Neural cell (in vitro differentiated cells): ENCODE results near the gene LILRB2. TPM values are rescaled to one million over a fixed set of nuclear protein-coding genes. Genes with fewer than 3 reads are reported as not detected.
"Not testable (repeated sequence)": the region's sequence is repeated elsewhere in the genome, so short reads cannot be mapped to it uniquely, and the experiment has no call there.

Experiments
- H2AFZ ChIP-seq: fragments of 200-600, 300-800 bp; sonication (generic), shearing (Covaris generic); 2 replicates; pipeline ENCODE4 v1.6.0; 2014; ENCODE audit warnings: low read depth, mild to moderate bottlenecking, antibody characterized with exemption, low read length, moderate library complexity
- H3F3A ChIP-seq: fragments of 200-600 bp; shearing (Covaris generic); 2 replicates; pipeline ENCODE4 v1.6.1; 2016; ENCODE audit warnings: mild to moderate bottlenecking, moderate library complexity, mixed read lengths, antibody characterized with exemption, low read length; ENCODE audit not compliant: insufficient read depth, poor library complexity, severe bottlenecking
- H3K27ac ChIP-seq: fragments of 200-600, 300-800 bp; sonication (generic), shearing (Covaris generic); 2 replicates; pipeline ENCODE4 v1.5.1; 2014; ENCODE audit warnings: mild to moderate bottlenecking, low read length, moderate library complexity
- H3K27me3 ChIP-seq: fragments of 300-800, 200-600 bp; sonication (generic), shearing (Covaris generic); 2 replicates; pipeline ENCODE4 v1.6.0; 2014; ENCODE audit warnings: mild to moderate bottlenecking, low read depth, low read length, moderate library complexity; ENCODE audit not compliant: insufficient read depth
- H3K36me3 ChIP-seq: fragments of 300-800, 200-600 bp; sonication (generic), shearing (Covaris generic); 2 replicates; pipeline ENCODE4 v1.5.1; 2014; ENCODE audit warnings: mild to moderate bottlenecking, antibody characterized with exemption, low read length, moderate library complexity; ENCODE audit not compliant: insufficient read depth
- H3K4me2 ChIP-seq: fragments of 300-800, 200-600 bp; sonication (generic), shearing (Covaris generic); 2 replicates; pipeline ENCODE4 v1.6.0; 2014; ENCODE audit warnings: mild to moderate bottlenecking, low read length
- H3K4me3 ChIP-seq: fragments of 300-800, 200-600 bp; sonication (generic), shearing (Covaris generic); 2 replicates; pipeline ENCODE4 v1.5.1; 2014; ENCODE audit warnings: mild to moderate bottlenecking, low read length, moderate library complexity
- H3K79me2 ChIP-seq: fragments of 200-600 bp; shearing (Covaris generic); replicated peaks from 2 replicates; pipeline ENCODE4 v1.6.0; 2014; ENCODE audit warnings: mild to moderate bottlenecking, low read length, moderate library complexity; ENCODE audit not compliant: insufficient read depth
- H3K9ac ChIP-seq: fragments of 300-800, 200-600 bp; sonication (generic), shearing (Covaris generic); 2 replicates; pipeline ENCODE4 v1.6.1; 2016; ENCODE audit warnings: mild to moderate bottlenecking, low read length, mixed read lengths
- H3K9me2 ChIP-seq: fragments of 200-600 bp; shearing (Covaris generic); 2 replicates; pipeline ENCODE4 v1.6.1; 2016; ENCODE audit warnings: mild to moderate bottlenecking, low read length, mixed read lengths; ENCODE audit not compliant: insufficient read depth
- H3K9me3 ChIP-seq: fragments of 200-600, 300-800 bp; sonication (generic), shearing (Covaris generic); 2 replicates; pipeline ENCODE4 v1.6.1; 2016; ENCODE audit warnings: mild to moderate bottlenecking, mixed run types, low read length, moderate library complexity, mixed read lengths
- H4K20me1 ChIP-seq: fragments of 200-600 bp; shearing (Covaris generic); 2 replicates; pipeline ENCODE4 v1.6.1; 2016; ENCODE audit warnings: mild to moderate bottlenecking, mixed run types; ENCODE audit not compliant: insufficient read depth
- CTCF ChIP-seq: fragments of 450-650 bp; IDR thresholded peaks from 2 replicates; pipeline ENCODE4 v1.5.1; 2014; ENCODE audit warnings: antibody characterized with exemption, mild to moderate bottlenecking, moderate library complexity; ENCODE audit not compliant: poor library complexity, severe bottlenecking
- EP300 ChIP-seq: fragments of 450-650 bp; conservative IDR thresholded peaks from 2 replicates; pipeline ENCODE4 v1.6.1; 2014; ENCODE audit warnings: antibody characterized with exemption, mild to moderate bottlenecking, moderate library complexity; ENCODE audit not compliant: poor library complexity, severe bottlenecking
- EZH2 ChIP-seq: fragments of 200-600, 300-800 bp; shearing (Covaris generic), sonication (generic); IDR thresholded peaks from 2 replicates; pipeline ENCODE4 v1.6.1; 2014; ENCODE audit warnings: antibody characterized with exemption, low read length, borderline replicate concordance, mild to moderate bottlenecking; ENCODE audit not compliant: insufficient read depth, poor library complexity, severe bottlenecking
- MXI1 ChIP-seq: fragments of 450-650 bp; conservative IDR thresholded peaks from 2 replicates; pipeline ENCODE4 v1.6.1; 2014; ENCODE audit warnings: antibody characterized with exemption, mild to moderate bottlenecking; ENCODE audit not compliant: poor library complexity, severe bottlenecking
- POLR2AphosphoS5 ChIP-seq: IDR thresholded peaks from 2 replicates; pipeline ENCODE4 v1.6.1; 2012
- RAD21 ChIP-seq: fragments of 450-650 bp; conservative IDR thresholded peaks from 2 replicates; pipeline ENCODE4 v1.6.1; 2014; ENCODE audit warnings: antibody characterized with exemption, mild to moderate bottlenecking, moderate library complexity
- REST ChIP-seq: IDR thresholded peaks from 2 replicates; pipeline ENCODE4 v1.6.1; 2012; ENCODE audit warnings: borderline replicate concordance
- SMC3 ChIP-seq: fragments of 450-650 bp; conservative IDR thresholded peaks from 2 replicates; pipeline ENCODE4 v1.6.1; 2014; ENCODE audit warnings: antibody characterized with exemption, mild to moderate bottlenecking, moderate library complexity; ENCODE audit not compliant: poor library complexity
- TAF1 ChIP-seq: IDR thresholded peaks from 2 replicates; pipeline ENCODE4 v1.6.1; 2012; ENCODE audit warnings: low read depth
- polyA plus RNA-seq: library from polyadenylated mRNA; depleted of rRNA; stranded (reverse); fragments of >200 nt; gene quantifications from 2 replicates; pipeline ENCODE4 v1.2.3, GENCODE V29; 2014

The LILRB2 gene
- polyA plus RNA-seq, 1 donor from 2014 or later, result not detected

GRCh38 chr19:54294539-54294938 lies 13.6 kb upstream of the LILRB2 start:
- H3K27me3 ChIP-seq, result no peaks in the 10 kb centered on the region

GRCh38 chr19:54289160-54289559 lies 8.2 kb upstream of the LILRB2 start:
- not testable (repeated sequence) for H3K79me2 ChIP-seq, H3K4me2 ChIP-seq, H3K27me3 ChIP-seq, H3K27ac ChIP-seq, H3K9me2 ChIP-seq, H2AFZ ChIP-seq, H4K20me1 ChIP-seq, H3K36me3 ChIP-seq, H3K4me3 ChIP-seq, H3K9ac ChIP-seq, H3F3A ChIP-seq, H3K9me3 ChIP-seq

More at GRCh38 chr19:54294539-54294938, 13.6 kb upstream of the LILRB2 start:
- Histone ChIP-seq H4K20me1 (no peaks in the 10 kb centered on the region), H3K4me3 (no peak overlapping the region), H2AFZ (no peak overlapping the region), H3F3A (no peaks in the 10 kb centered on the region), H3K9me3 (no peaks in the 10 kb centered on the region), H3K9me2 (no peaks in the 10 kb centered on the region), H3K79me2 (no peaks in the 10 kb centered on the region), H3K4me2 (no peak overlapping the region), H3K36me3 (no peaks in the 10 kb centered on the region), H3K9ac (no peak overlapping the region), H3K27ac (no peak overlapping the region)
- no peak for TF ChIP-seq REST
- TF ChIP-seq SMC3, result no peak
- no peak for TF ChIP-seq MXI1
- no peak for TF ChIP-seq TAF1
- no peak for TF ChIP-seq POLR2AphosphoS5
- no peak for TF ChIP-seq RAD21
- no peak for TF ChIP-seq EP300

- Histone ChIP-seq H3K27me3 (no peaks in the 10 kb centered on the region), H3K4me2 (no peak overlapping the region), H3K27ac (no peak overlapping the region), H3K79me2 (no peaks in the 10 kb centered on the region), H3K9me3 (no peaks in the 10 kb centered on the region), H4K20me1 (no peaks in the 10 kb centered on the region), H3K36me3 (no peaks in the 10 kb centered on the region), H2AFZ (no peak overlapping the region), H3K9ac (no peak overlapping the region), H3F3A (no peaks in the 10 kb centered on the region), H3K4me3 (no peak overlapping the region), H3K9me2 (no peaks in the 10 kb centered on the region)
- no peak for TF ChIP-seq CTCF
- no peak for TF ChIP-seq TAF1
- TF ChIP-seq EP300, result no peak
- TF ChIP-seq SMC3, result no peak
- TF ChIP-seq RAD21, result no peak
- TF ChIP-seq EZH2, result no peak
- TF ChIP-seq REST, result no peak
- no peak for TF ChIP-seq MXI1
Measured at GRCh38 chr19:54287456-54287855, 6.5 kb upstream of the LILRB2 start.

GRCh38 chr19:54286283-54286682 lies 5.4 kb upstream of the LILRB2 start:
- H3K4me3 ChIP-seq, H3K27ac ChIP-seq, H3K9me3 ChIP-seq, H3K9me2 ChIP-seq, H4K20me1 ChIP-seq, H3K4me2 ChIP-seq, H3K9ac ChIP-seq, H3K27me3 ChIP-seq, H3K36me3 ChIP-seq, H3F3A ChIP-seq, H3K79me2 ChIP-seq, H2AFZ ChIP-seq: not testable (repeated sequence)
